ENCODE measurements around the gene SGCB. TPM values are rescaled to one million over a fixed set of nuclear protein-coding genes. Genes with fewer than 3 reads are reported as not detected.

The SGCB gene
- total RNA-seq, 2 donors from 2014 or later = 35.1 to 36.2 TPM

- Histone ChIP-seq H3K4me3 (ENCODE audit: low read length) (no peak overlapping the region), H3K27ac (ENCODE audit: low read depth, low read length) (no peak overlapping the region), H3K36me3 (ENCODE audit: control insufficient read depth, insufficient read depth, low read length) (no peaks in the 10 kb centered on the region), H3K4me1 (ENCODE audit: control insufficient read depth, insufficient read depth, low read length) (peaks cover 11% of the 10 kb centered on the region), H3K9me3 (ENCODE audit: control insufficient read depth, low read length) (no peaks in the 10 kb centered on the region), H3K27me3 (ENCODE audit: control insufficient read depth, insufficient read depth, low read length, poor library complexity, severe bottlenecking) (peaks cover 11% of the 10 kb centered on the region), H3K9ac (ENCODE audit: extremely low read depth, low read length, poor library complexity, severe bottlenecking) (no peak overlapping the region)
- no peaks in the 10 kb centered on the region for H3K9me3 Mint-ChIP-seq
- H3K36me3 Mint-ChIP-seq (ENCODE audit: low read depth) = no peaks in the 10 kb centered on the region
- no peak overlapping the region for H3K4me3 Mint-ChIP-seq
- H3K27me3 Mint-ChIP-seq (ENCODE audit: insufficient read depth) = peaks cover 17% of the 10 kb centered on the region
- no peak overlapping the region for H3K27ac Mint-ChIP-seq
- DNase-seq = no peak
- TF ChIP-seq CTCF (conservative IDR thresholded peaks at IDR 0.05) = no peak
- peaks cover 17% of the 10 kb centered on the region for H3K4me1 Mint-ChIP-seq
These were observed 19.1 kb upstream of the SGCB start for GRCh38 chr4:52057196-52057595.

DNA sequence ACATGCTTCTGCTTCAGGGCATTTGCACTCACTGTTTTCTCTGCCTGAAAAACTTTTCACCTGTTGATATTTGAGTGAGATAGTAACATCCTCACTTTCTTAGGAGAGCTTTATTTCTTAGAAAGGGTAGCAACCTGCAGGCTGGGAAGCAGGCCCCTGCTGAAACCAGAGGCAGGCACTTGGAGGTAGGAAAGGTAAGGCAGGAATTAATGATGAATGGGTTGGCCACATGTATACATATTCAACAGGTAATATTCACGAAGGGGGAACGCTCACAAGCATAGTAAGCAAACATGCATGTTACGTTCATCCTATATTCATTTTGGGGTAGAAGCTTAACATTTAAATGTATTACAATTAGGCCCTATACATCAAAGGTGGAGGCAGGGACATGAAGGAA lies 16.2 kb upstream of the SGCB start:
- Histone ChIP-seq H3K27ac (ENCODE audit: low read depth, low read length) (no peak overlapping the region), H3K4me1 (ENCODE audit: control insufficient read depth, insufficient read depth, low read length) (peaks cover 11% of the 10 kb centered on the region), H3K4me3 (ENCODE audit: low read length) (no peak overlapping the region), H3K36me3 (ENCODE audit: control insufficient read depth, insufficient read depth, low read length) (no peaks in the 10 kb centered on the region), H3K27me3 (ENCODE audit: control insufficient read depth, insufficient read depth, low read length, poor library complexity, severe bottlenecking) (peaks cover 26% of the 10 kb centered on the region), H3K9me3 (ENCODE audit: control insufficient read depth, low read length) (no peaks in the 10 kb centered on the region), H3K9ac (ENCODE audit: extremely low read depth, low read length, poor library complexity, severe bottlenecking) (no peak overlapping the region)
- Mint-ChIP-seq H3K9me3 (peaks cover under 1% of the 10 kb centered on the region), H3K27ac (no peak overlapping the region), H3K36me3 (ENCODE audit: low read depth) (no peaks in the 10 kb centered on the region), H3K27me3 (ENCODE audit: insufficient read depth) (peaks cover 37% of the 10 kb centered on the region), H3K4me3 (no peak overlapping the region), H3K4me1 (peaks cover 20% of the 10 kb centered on the region)
- 81% methylated on average over 3 of the region's 3 CpGs; no CpG with 5 or more reads in 1 of the 2 experiments for WGBS, 2 experiments (ENCODE audit: insufficient coverage in 1 of 2, insufficient read length in 1 of 2)
- no peak for DNase-seq
- TF ChIP-seq CTCF (conservative IDR thresholded peaks at IDR 0.05) = no peak

- no peak for TF ChIP-seq CTCF (conservative IDR thresholded peaks at IDR 0.05)
- Mint-ChIP-seq H3K4me3 (peak overlapping the region; percentile 78), H3K27ac (no peak overlapping the region), H3K27me3 (ENCODE audit: insufficient read depth) (peaks cover 44% of the 10 kb centered on the region), H3K36me3 (ENCODE audit: low read depth) (no peaks in the 10 kb centered on the region), H3K9me3 (peaks cover 13% of the 10 kb centered on the region), H3K4me1 (peaks cover 20% of the 10 kb centered on the region)
- Histone ChIP-seq H3K4me3 (ENCODE audit: low read length) (peak overlapping the region; percentile 95), H3K4me1 (ENCODE audit: control insufficient read depth, insufficient read depth, low read length) (peaks cover 11% of the 10 kb centered on the region), H3K36me3 (ENCODE audit: control insufficient read depth, insufficient read depth, low read length) (no peaks in the 10 kb centered on the region), H3K9ac (ENCODE audit: extremely low read depth, low read length, poor library complexity, severe bottlenecking) (peak overlapping the region; percentile 36), H3K27ac (ENCODE audit: low read depth, low read length) (no peak overlapping the region), H3K9me3 (ENCODE audit: control insufficient read depth, low read length) (no peaks in the 10 kb centered on the region), H3K27me3 (ENCODE audit: control insufficient read depth, insufficient read depth, low read length, poor library complexity, severe bottlenecking) (peaks cover 26% of the 10 kb centered on the region)
- WGBS, 2 experiments (ENCODE audit: insufficient coverage in 1 of 2, insufficient read length in 1 of 2) = 50 to 53% methylated on average over 4 to 7 of the region's 7 CpGs
- no peak for DNase-seq
These were observed 14.3 kb upstream of the SGCB start for GRCh38 chr4:52052475-52052780.
